HL-60 (cell line): ENCODE measurements around the gene GRIA3.

Experiments
- CTCF ChIP-seq: IDR thresholded peaks from one replicate; pipeline ENCODE4 v1.5.1; 2011; ENCODE audit warnings: low read length, control low read depth, inconsistent platforms; ENCODE audit not compliant: insufficient read depth
- GABPA ChIP-seq: IDR thresholded peaks from 2 replicates; pipeline ENCODE4 v1.6.1; 2012; ENCODE audit warnings: low read depth
- POLR2AphosphoS5 ChIP-seq: IDR thresholded peaks from 2 replicates; pipeline ENCODE4 v1.6.1; 2012; ENCODE audit warnings: low read depth
- REST ChIP-seq: IDR thresholded peaks from 2 replicates; pipeline ENCODE4 v1.6.1; 2012; ENCODE audit warnings: low read depth; ENCODE audit not compliant: insufficient replicate concordance
- SPI1 ChIP-seq: IDR thresholded peaks from 2 replicates; pipeline ENCODE4 v1.6.1; 2012; ENCODE audit warnings: low read depth, mild to moderate bottlenecking, borderline replicate concordance

- no peak for TF ChIP-seq CTCF
- no peak for TF ChIP-seq POLR2AphosphoS5
- TF ChIP-seq SPI1, result no peak
- TF ChIP-seq GABPA, result no peak
- no peak for TF ChIP-seq REST
Observed at GRCh38 chrX:123424546-123424945, 240.5 kb downstream of the GRIA3 start.
